Measurements from ENCODE around the gene TBX2. TPM values are rescaled to one million over a fixed set of nuclear protein-coding genes. Genes with fewer than 3 reads are reported as not detected.

TBX2 gene
- total RNA-seq, 1 donor from 2014 or later = 1.1 TPM

DNA sequence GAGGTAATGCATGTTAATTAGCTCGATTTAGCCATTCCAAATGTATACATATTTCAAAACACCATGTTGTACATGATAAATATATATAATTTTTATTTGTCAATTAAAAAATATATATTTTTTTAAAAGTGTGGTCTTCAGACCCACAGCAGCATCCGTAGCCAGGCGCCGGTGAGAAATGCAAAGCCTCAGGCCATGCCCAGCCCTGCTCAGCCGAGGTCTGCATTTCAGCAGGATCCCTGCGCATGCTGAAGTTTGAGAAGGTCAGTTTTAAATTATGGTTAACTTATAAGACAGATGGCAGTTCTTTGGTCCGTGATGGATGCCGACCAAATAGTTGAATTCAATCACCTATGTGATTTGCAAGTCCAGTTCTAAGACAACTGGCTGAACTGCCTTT, 28.0 kb upstream of the TBX2 start:
- Mint-ChIP-seq H3K36me3 (ENCODE audit: insufficient read depth) (no peaks in the 10 kb centered on the region), H3K27ac (no peak overlapping the region), H3K9me3 (ENCODE audit: low read depth) (no peaks in the 10 kb centered on the region), H3K4me1 (ENCODE audit: low read depth) (peaks cover 7% of the 10 kb centered on the region), H3K27me3 (peaks cover 35% of the 10 kb centered on the region), H3K4me3 (ENCODE audit: low read depth) (no peak overlapping the region)
- no peak for DNase-seq (ENCODE audit: low spot score, unreplicated experiment)
- TF ChIP-seq, protein P1, sequence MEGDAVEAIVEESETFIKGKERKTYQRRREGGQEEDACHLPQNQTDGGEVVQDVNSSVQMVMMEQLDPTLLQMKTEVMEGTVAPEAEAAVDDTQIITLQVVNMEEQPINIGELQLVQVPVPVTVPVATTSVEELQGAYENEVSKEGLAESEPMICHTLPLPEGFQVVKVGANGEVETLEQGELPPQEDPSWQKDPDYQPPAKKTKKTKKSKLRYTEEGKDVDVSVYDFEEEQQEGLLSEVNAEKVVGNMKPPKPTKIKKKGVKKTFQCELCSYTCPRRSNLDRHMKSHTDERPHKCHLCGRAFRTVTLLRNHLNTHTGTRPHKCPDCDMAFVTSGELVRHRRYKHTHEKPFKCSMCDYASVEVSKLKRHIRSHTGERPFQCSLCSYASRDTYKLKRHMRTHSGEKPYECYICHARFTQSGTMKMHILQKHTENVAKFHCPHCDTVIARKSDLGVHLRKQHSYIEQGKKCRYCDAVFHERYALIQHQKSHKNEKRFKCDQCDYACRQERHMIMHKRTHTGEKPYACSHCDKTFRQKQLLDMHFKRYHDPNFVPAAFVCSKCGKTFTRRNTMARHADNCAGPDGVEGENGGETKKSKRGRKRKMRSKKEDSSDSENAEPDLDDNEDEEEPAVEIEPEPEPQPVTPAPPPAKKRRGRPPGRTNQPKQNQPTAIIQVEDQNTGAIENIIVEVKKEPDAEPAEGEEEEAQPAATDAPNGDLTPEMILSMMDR (IDR thresholded peaks at IDR 0.05; ENCODE audit: unreplicated experiment) = no peak

DNA sequence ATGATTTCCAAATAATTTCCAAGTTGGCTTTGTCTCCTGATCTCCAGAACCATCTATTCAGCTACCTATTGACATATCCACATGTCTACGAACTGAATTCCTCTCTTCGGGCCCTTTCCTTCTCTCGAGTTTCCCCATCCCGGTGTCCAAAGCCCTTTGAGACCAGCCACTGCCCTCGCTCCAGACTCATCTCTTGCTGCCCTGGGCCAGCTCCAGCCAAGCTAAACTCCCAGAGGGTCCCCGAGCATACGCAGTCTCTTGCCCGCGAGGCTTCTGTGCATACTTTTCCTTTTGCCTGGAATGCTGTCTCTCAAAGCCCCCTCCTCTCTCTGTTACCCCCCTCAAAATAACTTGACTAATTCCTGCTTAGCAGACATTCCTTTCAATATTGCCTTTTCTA, 27.2 kb upstream of the TBX2 start:
- Mint-ChIP-seq H3K36me3 (ENCODE audit: insufficient read depth) (no peaks in the 10 kb centered on the region), H3K4me3 (ENCODE audit: low read depth) (no peak overlapping the region), H3K9me3 (ENCODE audit: low read depth) (no peaks in the 10 kb centered on the region), H3K4me1 (ENCODE audit: low read depth) (no peaks in the 10 kb centered on the region), H3K27me3 (peaks cover 31% of the 10 kb centered on the region), H3K27ac (no peak overlapping the region)
- DNase-seq (ENCODE audit: low spot score, unreplicated experiment) = no peak
- TF ChIP-seq, protein P1 (IDR thresholded peaks at IDR 0.05; ENCODE audit: unreplicated experiment) = no peak

DNA sequence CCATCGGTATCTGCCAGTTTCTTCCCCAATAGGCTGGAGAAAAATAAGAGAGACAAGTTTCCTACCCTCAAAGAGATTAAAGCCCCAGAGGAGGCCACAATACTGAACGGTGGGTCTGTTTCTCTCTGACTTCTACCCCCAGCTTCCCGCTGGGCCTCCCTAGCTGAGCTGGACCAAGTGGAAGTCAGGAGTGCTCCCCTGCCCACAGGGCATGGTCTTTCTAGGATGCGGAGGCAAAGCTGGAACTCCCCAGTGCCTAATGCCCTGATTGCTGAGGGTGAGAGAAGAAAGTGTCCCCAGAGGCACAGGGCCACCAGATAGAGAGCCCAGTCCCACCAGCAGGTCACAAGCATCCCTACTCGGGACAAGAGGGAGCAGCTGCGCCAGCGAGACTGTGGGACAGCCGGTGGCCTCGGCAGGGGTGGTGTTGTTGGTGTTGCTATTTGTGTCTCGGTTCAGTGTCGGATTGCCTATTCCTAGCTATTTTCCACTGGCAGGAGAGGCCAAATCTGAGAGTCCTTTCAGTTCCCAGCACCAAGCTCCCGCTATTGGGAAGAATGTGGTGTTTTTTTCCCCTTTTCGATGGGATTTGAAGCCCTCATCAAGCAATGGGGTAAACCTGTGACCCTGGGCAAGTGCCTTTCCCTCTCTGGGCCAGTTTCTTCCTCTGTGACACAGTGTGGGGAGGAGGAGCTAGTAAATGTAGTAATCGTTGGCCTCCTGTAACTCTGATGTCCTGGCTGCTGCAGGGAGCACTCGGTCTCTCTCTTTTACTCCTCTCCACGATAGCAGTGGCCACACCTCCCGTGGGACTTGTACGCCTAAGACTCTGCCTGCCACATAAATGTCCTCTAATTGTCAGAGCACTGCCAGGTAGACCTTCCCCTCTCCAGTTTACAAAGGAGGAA, 22.5 kb upstream of the TBX2 start:
- no peak for DNase-seq (ENCODE audit: low spot score, unreplicated experiment)
- TF ChIP-seq, protein P1 (IDR thresholded peaks at IDR 0.05; ENCODE audit: unreplicated experiment) = no peak
- Mint-ChIP-seq H3K27me3 (peaks cover 10% of the 10 kb centered on the region), H3K4me3 (ENCODE audit: low read depth) (no peak overlapping the region), H3K27ac (peak overlapping the region; percentile 64), H3K36me3 (ENCODE audit: insufficient read depth) (peaks cover 1% of the 10 kb centered on the region), H3K9me3 (ENCODE audit: low read depth) (no peaks in the 10 kb centered on the region), H3K4me1 (ENCODE audit: low read depth) (peaks cover 26% of the 10 kb centered on the region)

DNA sequence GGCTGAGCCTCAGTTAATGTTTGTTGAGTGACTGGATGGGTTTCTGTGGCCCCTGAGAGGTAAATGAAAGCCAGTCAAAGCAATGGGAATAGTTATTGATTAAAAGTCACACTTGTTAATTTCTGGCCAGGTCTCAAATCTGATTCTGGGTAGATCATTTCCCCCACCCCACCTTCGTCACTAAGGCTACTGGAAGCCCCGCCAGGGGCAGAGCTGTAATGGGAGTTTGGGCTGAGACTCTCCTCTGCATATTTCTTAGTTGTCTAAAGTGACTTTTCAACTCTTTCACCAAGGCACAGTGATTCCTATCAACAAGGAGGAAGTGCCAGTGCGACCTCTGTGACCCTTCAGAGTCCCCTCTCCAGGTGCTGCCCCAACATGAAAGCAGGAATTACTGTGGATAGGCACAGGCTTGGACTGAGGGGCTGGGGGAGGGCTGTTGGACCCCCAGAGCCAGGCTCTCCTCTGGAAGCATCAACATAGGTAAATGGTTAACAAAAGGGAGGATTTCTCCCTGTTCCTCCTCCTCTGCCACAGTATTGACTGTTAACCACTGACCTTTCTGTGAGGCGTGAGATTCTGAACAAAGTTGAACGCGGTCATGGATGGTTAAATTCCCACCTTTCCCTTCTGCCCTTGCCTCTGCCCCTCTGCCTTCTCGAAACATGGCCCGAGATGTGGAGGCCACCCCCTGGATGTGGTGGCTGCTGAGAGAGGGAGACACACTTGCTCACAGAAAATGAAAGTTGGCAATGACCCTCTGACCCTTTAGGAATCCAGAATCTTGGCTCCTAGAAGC, 20.8 kb upstream of the TBX2 start:
- H3K9me3 Mint-ChIP-seq (ENCODE audit: low read depth) = no peaks in the 10 kb centered on the region
- H3K36me3 Mint-ChIP-seq (ENCODE audit: insufficient read depth) = peaks cover 1% of the 10 kb centered on the region
- no peak overlapping the region for H3K4me3 Mint-ChIP-seq (ENCODE audit: low read depth)
- DNase-seq (ENCODE audit: low spot score, unreplicated experiment) = no peak
- peaks cover 15% of the 10 kb centered on the region for H3K27me3 Mint-ChIP-seq
- H3K27ac Mint-ChIP-seq = peak overlapping the region; percentile 37
- H3K4me1 Mint-ChIP-seq (ENCODE audit: low read depth) = peaks cover 26% of the 10 kb centered on the region
- TF ChIP-seq, protein P1 (IDR thresholded peaks at IDR 0.05; ENCODE audit: unreplicated experiment) = no peak

DNA sequence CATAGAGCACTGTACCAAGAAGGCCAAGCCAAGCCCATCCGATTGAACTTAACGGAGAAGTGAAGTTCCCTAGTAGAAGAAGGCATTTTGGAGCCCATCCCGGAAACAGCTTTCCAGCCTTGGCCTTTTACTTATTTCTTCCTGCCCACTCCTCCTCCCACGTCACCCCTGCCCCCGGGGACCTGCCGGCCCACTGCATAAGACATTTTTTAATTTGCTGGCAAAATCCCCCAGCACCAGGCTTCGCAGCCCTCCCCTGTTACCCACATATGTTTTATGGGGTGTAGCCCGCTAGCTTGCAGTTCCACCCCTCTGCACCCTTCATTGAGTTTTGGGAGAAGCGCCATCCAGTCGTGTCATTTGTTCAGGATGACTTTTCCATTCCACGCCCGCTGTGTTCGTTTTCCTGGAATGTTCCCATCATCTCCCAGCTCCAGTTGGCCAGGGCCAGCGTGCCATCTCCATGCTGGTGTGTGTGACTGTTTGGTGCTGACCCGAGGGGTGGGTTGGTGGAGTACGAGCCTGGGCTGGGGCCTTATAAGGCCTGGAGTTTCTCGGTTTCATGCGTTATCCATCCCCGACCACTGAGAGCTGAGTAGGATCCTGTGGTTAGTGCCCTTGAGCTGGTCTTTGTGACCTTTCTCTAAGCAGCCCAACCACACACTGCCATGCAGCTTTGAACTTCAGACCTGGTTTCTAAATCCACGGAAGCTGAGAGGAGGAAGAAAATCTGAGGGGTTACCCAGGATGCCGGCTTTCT, 20.0 kb upstream of the TBX2 start:
- DNase-seq (ENCODE audit: low spot score, unreplicated experiment) = no peak
- H3K4me3 Mint-ChIP-seq (ENCODE audit: low read depth) = no peak overlapping the region
- peaks cover 26% of the 10 kb centered on the region for H3K4me1 Mint-ChIP-seq (ENCODE audit: low read depth)
- H3K36me3 Mint-ChIP-seq (ENCODE audit: insufficient read depth) = peaks cover 1% of the 10 kb centered on the region
- TF ChIP-seq, protein P1 (IDR thresholded peaks at IDR 0.05; ENCODE audit: unreplicated experiment) = no peak
- peak overlapping the region; percentile 37 for H3K27ac Mint-ChIP-seq
- no peaks in the 10 kb centered on the region for H3K9me3 Mint-ChIP-seq (ENCODE audit: low read depth)
- H3K27me3 Mint-ChIP-seq = peaks cover 15% of the 10 kb centered on the region

Data from progenitor cell of endocrine pancreas (in vitro differentiated cells).